ENCODE measurements around the gene PCSK1. TPM values are rescaled to one million over a fixed set of nuclear protein-coding genes. Genes with fewer than 3 reads are reported as not detected.
"Not testable (repeated sequence)": the region's sequence is repeated elsewhere in the genome, so short reads cannot be mapped to it uniquely, and the experiment has no call there.

Gene PCSK1
- total RNA-seq, 1 donor from 2014 or later = 3.2 TPM

GRCh38 chr5:96373381-96373733 is 59.7 kb downstream of the PCSK1 start:
- no peak overlapping the region for H3K4me3 ChIP-seq

GRCh38 chr5:96372726-96373380 is 60.2 kb downstream of the PCSK1 start:
- Histone ChIP-seq H3K4me3 (no peak overlapping the region), H3K9me3 (no peaks in the 10 kb centered on the region), H3K27ac (no peak overlapping the region), H3K27me3 (no peaks in the 10 kb centered on the region), H3K4me1 (no peaks in the 10 kb centered on the region), H3K36me3 (no peaks in the 10 kb centered on the region)
- intact Hi-C loops (cut with DNase I) = no loop called here
- DNase-seq (ENCODE audit: low spot score in 2 of 2) = no peak
- TF ChIP-seq CTCF (IDR thresholded peaks at IDR 0.05) = no peak

More at GRCh38 chr5:96373381-96373733, 59.7 kb downstream of the PCSK1 start:
- TF ChIP-seq CTCF (IDR thresholded peaks at IDR 0.05) = no peak
- intact Hi-C loops (cut with DNase I) = no loop called here
- H3K27me3 ChIP-seq = no peaks in the 10 kb centered on the region
- H3K36me3 ChIP-seq = no peaks in the 10 kb centered on the region
- H3K4me1 ChIP-seq = no peaks in the 10 kb centered on the region
- DNase-seq (ENCODE audit: low spot score in 2 of 2) = no peak
- H3K9me3 ChIP-seq = no peaks in the 10 kb centered on the region
- no peak overlapping the region for H3K27ac ChIP-seq

GRCh38 chr5:96370976-96371375 is 62.1 kb downstream of the PCSK1 start:
- H3K9me3 ChIP-seq = no peaks in the 10 kb centered on the region
- H3K36me3 ChIP-seq = no peaks in the 10 kb centered on the region
- H3K4me1 ChIP-seq = no peaks in the 10 kb centered on the region
- no peak for DNase-seq (ENCODE audit: low spot score in 2 of 2)
- intact Hi-C loops (cut with DNase I) = no loop called here
- no peak overlapping the region for H3K27ac ChIP-seq
- H3K4me3 ChIP-seq = no peak overlapping the region
- no peaks in the 10 kb centered on the region for H3K27me3 ChIP-seq
- TF ChIP-seq CTCF (IDR thresholded peaks at IDR 0.05) = no peak

GRCh38 chr5:96367337-96367736 is 65.7 kb downstream of the PCSK1 start:
- H3K36me3 ChIP-seq; H3K4me3 ChIP-seq; intact Hi-C loops (cut with DNase I); H3K27ac ChIP-seq; H3K4me1 ChIP-seq; H3K27me3 ChIP-seq; DNase-seq (ENCODE audit: low spot score in 2 of 2); H3K9me3 ChIP-seq: not testable (repeated sequence)

GRCh38 chr5:96354237-96354636 is 78.8 kb downstream of the PCSK1 start:
- H3K9me3 ChIP-seq = no peaks in the 10 kb centered on the region
- no peak overlapping the region for H3K27ac ChIP-seq
- H3K4me1 ChIP-seq = no peaks in the 10 kb centered on the region
- TF ChIP-seq CTCF (IDR thresholded peaks at IDR 0.05) = no peak
- DNase-seq (ENCODE audit: low spot score in 2 of 2) = no peak
- H3K36me3 ChIP-seq = no peaks in the 10 kb centered on the region
- intact Hi-C loops (cut with DNase I) = no loop called here
- H3K27me3 ChIP-seq = no peaks in the 10 kb centered on the region
- no peak overlapping the region for H3K4me3 ChIP-seq

- no peak for TF ChIP-seq CTCF (IDR thresholded peaks at IDR 0.05)
- DNase-seq (ENCODE audit: low spot score in 2 of 2) = no peak
- Histone ChIP-seq H3K9me3 (no peaks in the 10 kb centered on the region), H3K36me3 (no peaks in the 10 kb centered on the region), H3K27ac (no peak overlapping the region), H3K4me1 (no peaks in the 10 kb centered on the region), H3K4me3 (no peak overlapping the region), H3K27me3 (no peaks in the 10 kb centered on the region)
- intact Hi-C loops (cut with DNase I) = no loop called here
Observed at GRCh38 chr5:96353220-96353619, 79.8 kb downstream of the PCSK1 start.
